ENCODE data around the gene FGF14. TPM values are rescaled to one million over a fixed set of nuclear protein-coding genes. Genes with fewer than 3 reads are reported as not detected.

FGF14 gene
- total and polyA plus RNA-seq, 9 donors, result 0.06 to 4.8 (median 0.60) TPM; not detected in 2

DNA sequence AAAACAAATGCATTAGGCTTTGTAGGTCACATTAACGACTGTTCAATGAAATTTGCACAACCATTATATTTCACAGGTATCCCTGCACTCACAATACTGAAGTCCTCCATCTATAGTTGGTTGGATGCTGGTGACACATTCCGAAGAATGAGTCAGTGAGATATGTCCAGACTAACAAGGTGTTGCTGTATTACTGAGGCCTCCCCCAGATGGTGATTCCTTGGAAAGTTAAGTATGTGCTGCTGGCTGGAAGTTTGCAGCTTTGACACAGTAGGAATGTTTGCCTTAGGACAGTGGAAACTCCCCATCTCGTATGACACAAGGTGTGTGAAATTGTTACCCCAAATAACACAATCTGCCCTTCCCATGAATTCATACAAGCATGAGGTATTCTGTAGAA is 46.6 kb downstream of the FGF14 start:
- DNase-seq, result no peak
- Histone ChIP-seq H3K9me3 (no peaks in the 10 kb centered on the region), H3K27me3 (no peaks in the 10 kb centered on the region), H3K4me1 (ENCODE audit: insufficient read depth) (no peaks in the 10 kb centered on the region), H3K36me3 (no peaks in the 10 kb centered on the region), H3K4me3 (no peak overlapping the region), H3K27ac (no peak overlapping the region)
- intact Hi-C loops (cut with DNase I), result no loop called here
- 68 to 78% (median 74%) methylated on average over 3 of the region's 3 CpGs for WGBS, 3 donors
- TF ChIP-seq POLR2A (IDR thresholded peaks at IDR 0.05) (no peak), EP300 (IDR thresholded peaks at IDR 0.05) (no peak)

GRCh38 chr13:102354011-102354410 is 47.8 kb downstream of the FGF14 start:
- Histone ChIP-seq H3K4me1 (ENCODE audit: insufficient read depth) (no peaks in the 10 kb centered on the region), H3K9me3 (no peaks in the 10 kb centered on the region), H3K36me3 (no peaks in the 10 kb centered on the region), H3K27me3 (no peaks in the 10 kb centered on the region), H3K4me3 (no peak overlapping the region), H3K27ac (no peak overlapping the region)
- 69 to 89% (median 70%) methylated on average over 1 of the region's 1 CpG for WGBS, 3 donors
- intact Hi-C loops (cut with DNase I), result no loop called here
- TF ChIP-seq EP300 (IDR thresholded peaks at IDR 0.05) (no peak), CTCF (IDR thresholded peaks at IDR 0.05) (no peak), POLR2A (IDR thresholded peaks at IDR 0.05) (no peak)
- DNase-seq, result no peak

GRCh38 chr13:102351521-102351920 is 50.3 kb downstream of the FGF14 start:
- no peaks in the 10 kb centered on the region for H3K9me3 ChIP-seq
- intact Hi-C loops (cut with DNase I), result no loop called here
- no peaks in the 10 kb centered on the region for H3K36me3 ChIP-seq
- no peak for DNase-seq
- WGBS, 3 donors, result 72 to 79% (median 76%) methylated on average over 5 of the region's 5 CpGs
- no peak overlapping the region for H3K27ac ChIP-seq
- H3K4me3 ChIP-seq, result no peak overlapping the region
- no peaks in the 10 kb centered on the region for H3K27me3 ChIP-seq
- H3K4me1 ChIP-seq (ENCODE audit: insufficient read depth), result no peaks in the 10 kb centered on the region
- no peak for TF ChIP-seq CTCF (IDR thresholded peaks at IDR 0.05)
- no peak for TF ChIP-seq EP300 (IDR thresholded peaks at IDR 0.05)
- TF ChIP-seq POLR2A (IDR thresholded peaks at IDR 0.05), result no peak

DNA sequence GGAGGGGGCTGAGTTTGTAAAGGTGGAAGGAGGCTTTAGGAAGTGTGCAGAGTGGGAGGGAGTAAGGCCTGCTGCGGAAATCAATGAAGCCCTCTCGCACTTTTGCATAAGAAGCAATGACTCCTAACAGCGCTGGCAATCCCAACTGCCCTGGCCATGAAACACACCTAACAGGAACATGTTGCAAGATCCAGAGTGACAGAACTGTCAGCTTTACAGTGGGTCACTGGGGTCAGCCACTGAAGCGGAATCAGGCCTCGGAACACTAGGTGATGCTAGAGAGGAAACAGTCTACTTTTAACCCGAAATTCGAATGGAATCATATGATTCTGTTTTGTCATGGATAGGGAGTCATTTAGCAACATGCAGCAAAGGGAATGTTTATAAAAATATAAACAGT is 54.4 kb downstream of the FGF14 start:
- Histone ChIP-seq H3K4me1 (ENCODE audit: insufficient read depth) (no peaks in the 10 kb centered on the region), H3K36me3 (no peaks in the 10 kb centered on the region), H3K27ac (no peak overlapping the region), H3K4me3 (no peak overlapping the region), H3K9me3 (no peaks in the 10 kb centered on the region), H3K27me3 (no peaks in the 10 kb centered on the region)
- TF ChIP-seq POLR2A (IDR thresholded peaks at IDR 0.05) (no peak), EP300 (IDR thresholded peaks at IDR 0.05) (no peak), CTCF (IDR thresholded peaks at IDR 0.05) (no peak)
- intact Hi-C loops (cut with DNase I), result no loop called here
- DNase-seq, result no peak
- WGBS, 3 donors, result 75 to 83% (median 75%) methylated on average over 7 of the region's 7 CpGs

GRCh38 chr13:102346769-102347168 is 55.1 kb downstream of the FGF14 start:
- WGBS, 3 donors, result 81 to 88% (median 82%) methylated on average over 5 of the region's 5 CpGs
- no peak for TF ChIP-seq EP300 (IDR thresholded peaks at IDR 0.05)
- no peak for TF ChIP-seq POLR2A (IDR thresholded peaks at IDR 0.05)
- no peak for TF ChIP-seq CTCF (IDR thresholded peaks at IDR 0.05)
- intact Hi-C loops (cut with DNase I), result no loop called here
- Histone ChIP-seq H3K27ac (no peak overlapping the region), H3K36me3 (no peaks in the 10 kb centered on the region), H3K27me3 (no peaks in the 10 kb centered on the region), H3K4me3 (no peak overlapping the region), H3K4me1 (ENCODE audit: insufficient read depth) (no peaks in the 10 kb centered on the region), H3K9me3 (no peaks in the 10 kb centered on the region)
- DNase-seq, result no peak
